Suprapubic skin (tissue), 4 donors: ENCODE data around the gene FYTTD1.

Experiments used
- CTCF ChIP-seq, 2 donors: fragments of 200-600 bp in 1 of 2; fragments of 450-650 bp in 1 of 2; sonication (generic) in 1 of 2; IDR thresholded peaks; one replicate each; pipeline ENCODE4 v1.5.1; 2016 to 2019; ENCODE audit warnings: antibody characterized with exemption in 2 of 2, mild to moderate bottlenecking in 1 of 2, moderate library complexity in 1 of 2
- EP300 ChIP-seq: sonication (generic); formaldehyde crosslinking; IDR thresholded peaks from one replicate; pipeline ENCODE4 v1.6.1; 2017; ENCODE audit warnings: antibody characterized with exemption
- POLR2A ChIP-seq, 2 donors: fragments of 450-650 bp; IDR thresholded peaks; one replicate each; pipeline ENCODE4 v1.6.1; 2017; ENCODE audit warnings: antibody characterized with exemption in 2 of 2, mild to moderate bottlenecking in 2 of 2, moderate library complexity in 2 of 2
- POLR2AphosphoS5 ChIP-seq, 3 donors: sonication (generic); formaldehyde crosslinking; IDR thresholded peaks; one replicate each; pipeline ENCODE4 v1.6.1; 2017; ENCODE audit warnings: antibody characterized with exemption in 3 of 3

GRCh38 chr3:197750858-197751737, 1.4 kb downstream of the FYTTD1 start:
- TF ChIP-seq CTCF (IDR thresholded peaks at IDR 0.05) (no peak), POLR2A (IDR thresholded peaks at IDR 0.05) (peak in 1 of 2 donors; percentile 20), POLR2AphosphoS5 (IDR thresholded peaks at IDR 0.05) (peak in 1 of 3 donors; percentile 12), EP300 (no peak)
